A673 (cell line): ENCODE data around the gene SLC25A53.

ENCODE experiments used
- EZH2 ChIP-seq: fragments of 200-600 bp; sonication (generic); IDR thresholded peaks from 2 replicates; pipeline ENCODE4 v1.6.1; 2017; ENCODE audit warnings: borderline replicate concordance, low read depth, mild to moderate bottlenecking, mixed read lengths, antibody characterized with exemption, low read length; ENCODE audit not compliant: poor library complexity, severe bottlenecking
- TF ChIP-seq, protein P1 (sequence below): fragments of 300-800, 200-600 bp; sonication (generic); conservative IDR thresholded peaks from 2 replicates; pipeline ENCODE4 v1.5.1; 2017; ENCODE audit warnings: low read depth, mild to moderate bottlenecking, antibody characterized with exemption, low read length, moderate library complexity, mixed read lengths

GRCh38 chrX:104151037-104151436 is 5.8 kb downstream of the SLC25A53 start:
- TF ChIP-seq, protein P1, sequence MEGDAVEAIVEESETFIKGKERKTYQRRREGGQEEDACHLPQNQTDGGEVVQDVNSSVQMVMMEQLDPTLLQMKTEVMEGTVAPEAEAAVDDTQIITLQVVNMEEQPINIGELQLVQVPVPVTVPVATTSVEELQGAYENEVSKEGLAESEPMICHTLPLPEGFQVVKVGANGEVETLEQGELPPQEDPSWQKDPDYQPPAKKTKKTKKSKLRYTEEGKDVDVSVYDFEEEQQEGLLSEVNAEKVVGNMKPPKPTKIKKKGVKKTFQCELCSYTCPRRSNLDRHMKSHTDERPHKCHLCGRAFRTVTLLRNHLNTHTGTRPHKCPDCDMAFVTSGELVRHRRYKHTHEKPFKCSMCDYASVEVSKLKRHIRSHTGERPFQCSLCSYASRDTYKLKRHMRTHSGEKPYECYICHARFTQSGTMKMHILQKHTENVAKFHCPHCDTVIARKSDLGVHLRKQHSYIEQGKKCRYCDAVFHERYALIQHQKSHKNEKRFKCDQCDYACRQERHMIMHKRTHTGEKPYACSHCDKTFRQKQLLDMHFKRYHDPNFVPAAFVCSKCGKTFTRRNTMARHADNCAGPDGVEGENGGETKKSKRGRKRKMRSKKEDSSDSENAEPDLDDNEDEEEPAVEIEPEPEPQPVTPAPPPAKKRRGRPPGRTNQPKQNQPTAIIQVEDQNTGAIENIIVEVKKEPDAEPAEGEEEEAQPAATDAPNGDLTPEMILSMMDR = no peak
- no peak for TF ChIP-seq EZH2
